Heart left ventricle (tissue), 16 donors: Measurements from ENCODE around the gene MYO18B. TPM values are rescaled to one million over a fixed set of nuclear protein-coding genes. Genes with fewer than 3 reads are reported as not detected.
A peak's percentile ranks its signal among the peaks of the same experiment; 100 is the strongest.

Experiments used
- ATAC-seq, 4 donors: fragments of 200-7000 bp; cut with Tn5 transposase; one replicate each; pipeline ENCODE4 v1.9.1; 2020 to 2022; ENCODE audit warnings: moderate library complexity in 4 of 4, mild to moderate bottlenecking in 3 of 4, moderate number of reproducible peaks in 1 of 4
- DNase-seq, 5 donors: peaks; one replicate each; pipeline ENCODE4 v3.0.0-alpha.2; 2020
- H3K27ac ChIP-seq, 12 donors: fragments of 200-600 bp; sonication (generic) in 4 of 12; one replicate each; pipeline versions ENCODE4 v1.5.0 to v1.8.0; 2016 to 2022; ENCODE audit warnings: mild to moderate bottlenecking in 2 of 12
- H3K27me3 ChIP-seq, 9 donors: fragments of 200-600 bp; sonication (generic) in 2 of 9; one replicate each; pipeline versions ENCODE4 v1.5.1 to v1.8.0; 2016 to 2022; ENCODE audit warnings: mild to moderate bottlenecking in 3 of 9
- H3K36me3 ChIP-seq, 9 donors: fragments of 200-600 bp; sonication (generic) in 2 of 9; one replicate each; pipeline versions ENCODE4 v1.5.0 to v1.8.0; 2018 to 2022; ENCODE audit warnings: mild to moderate bottlenecking in 2 of 9
- H3K4me1 ChIP-seq, 12 donors: fragments of 200-600 bp; sonication (generic) in 4 of 12; one replicate each; pipeline versions ENCODE4 v1.5.0 to v1.8.0; 2016 to 2022; ENCODE audit warnings: mild to moderate bottlenecking in 3 of 12
- H3K4me3 ChIP-seq, 12 donors: fragments of 200-600 bp; sonication (generic) in 4 of 12; one replicate each; pipeline versions ENCODE4 v1.5.0 to v1.8.0; 2017 to 2022; ENCODE audit warnings: mild to moderate bottlenecking in 9 of 12, moderate library complexity in 4 of 12
- H3K9me3 ChIP-seq, 12 donors: fragments of 200-600 bp; sonication (generic) in 4 of 12; one replicate each; pipeline versions ENCODE4 v1.5.0 to v1.8.0; 2016 to 2022; ENCODE audit warnings: mild to moderate bottlenecking in 1 of 12
- POLR2A ChIP-seq, 2 donors: fragments of 450-650 bp; IDR thresholded peaks; one replicate each; pipeline ENCODE4 v1.6.1; 2017; ENCODE audit warnings: antibody characterized with exemption in 2 of 2, mild to moderate bottlenecking in 2 of 2, moderate library complexity in 2 of 2
- WGBS, 4 donors: extraction: QIAGEN DNeasy Blood & Tissue Kit in 2 of 4; methylation state at CpG; one replicate each; pipeline versions ENCODE4 v1.1.5 to v1.1.7; 2013 to 2018; 5-methylcytosine and 5-hydroxymethylcytosine counted together
- intact Hi-C, 10 donors: fragments of 100-400 bp; cut with DNase I; formaldehyde crosslinking; loops; one replicate each; pipeline versions ENCODE4 v1.11.1 to v1.14.2; 2022
- polyA plus RNA-seq, 2 donors: library from polyadenylated mRNA; stranded (reverse); fragments of 200-250 nt; gene quantifications; one replicate each; pipeline ENCODE4 v1.2.3, GENCODE V29; 2013
- total RNA-seq, 9 donors: library from RNA; depleted of rRNA in 2 of 9; stranded (reverse); fragments of >200 nt in 2 of 9; fragmentation: NEBNext Ultra II Directional in 3 of 9; extraction: Animal tissue kit (Norgen Biotek cat#: 25700) in 3 of 9; gene quantifications; one replicate each; pipeline versions ENCODE4 v1.1.0 to v1.2.4, GENCODE V29; 2016 to 2023
- TF ChIP-seq, protein P1 (sequence below), 12 donors: fragments of 200-600 bp; sonication (generic) in 4 of 12; IDR thresholded peaks; one replicate each; pipeline versions ENCODE4 v1.5.0 to v1.8.0; 2018 to 2022; ENCODE audit warnings: antibody characterized with exemption in 12 of 12, mild to moderate bottlenecking in 5 of 12
- donor health status: ischemic (EF 13 %, LVEDD 7.1; RV severe dilation, severe dysfunction).
- donor health status: healthy with polysubstance abuse.
- donor health status: DM: no; HTN: yes; CAD: no.
- donor health status: DM: no; HTN: no; CAD: no.
- donor health status: ischemic (EF 25% LVEDD 6.9; RV normal size, moderate dysfunction).
- donor health status: ischemic (EF 25% LVEDD 5.7; RV mildly dilated, moderate dysfunction).
- donor health status: healthy.
- donor health status: DM: yes; HTN: yes; CAD: no.
- donor health status: ischemic (EF 35%, LVEDD 5.7; RV mildly dilated, moderate dysfunction).
- donor health status: nonischemic (EF 11% LVEDD 7.7; RV severe dilation, severe dysfunction).
- donor health status: DM: yes; HTN: yes; CAD: no.
- donor health status: PGD.
- donor health status: ischemic (EF 29% LVEDD 5.4; RV normal size, mild dysfunction).
- donor health status: nonischemic (EF 23%, LVEDD 6.1; RV moderate dilation, normal function).

Gene MYO18B
- total and polyA plus RNA-seq, 11 donors: 140 to 301 (median 193) TPM

DNA sequence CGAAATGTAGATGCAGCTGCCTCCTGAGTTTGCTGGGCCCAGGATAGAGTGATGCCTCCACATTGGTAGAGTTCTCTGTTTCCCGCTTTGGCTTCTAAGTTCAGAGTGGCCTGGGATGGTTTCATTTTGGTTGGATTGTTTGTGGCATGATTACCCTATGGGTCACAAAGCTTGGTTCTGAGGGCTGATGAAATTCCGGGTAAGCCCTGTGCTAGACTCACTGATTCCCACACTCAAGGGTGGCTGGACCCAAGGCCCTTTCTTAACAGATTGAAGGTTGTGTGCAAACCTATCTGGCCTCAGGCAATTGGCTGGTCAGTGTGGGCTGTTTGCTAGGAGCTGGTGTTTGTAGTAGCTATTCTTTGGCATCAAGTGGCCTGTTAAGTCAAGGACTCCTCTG is 158.4 kb downstream of the MYO18B start:
- TF ChIP-seq, protein P1, sequence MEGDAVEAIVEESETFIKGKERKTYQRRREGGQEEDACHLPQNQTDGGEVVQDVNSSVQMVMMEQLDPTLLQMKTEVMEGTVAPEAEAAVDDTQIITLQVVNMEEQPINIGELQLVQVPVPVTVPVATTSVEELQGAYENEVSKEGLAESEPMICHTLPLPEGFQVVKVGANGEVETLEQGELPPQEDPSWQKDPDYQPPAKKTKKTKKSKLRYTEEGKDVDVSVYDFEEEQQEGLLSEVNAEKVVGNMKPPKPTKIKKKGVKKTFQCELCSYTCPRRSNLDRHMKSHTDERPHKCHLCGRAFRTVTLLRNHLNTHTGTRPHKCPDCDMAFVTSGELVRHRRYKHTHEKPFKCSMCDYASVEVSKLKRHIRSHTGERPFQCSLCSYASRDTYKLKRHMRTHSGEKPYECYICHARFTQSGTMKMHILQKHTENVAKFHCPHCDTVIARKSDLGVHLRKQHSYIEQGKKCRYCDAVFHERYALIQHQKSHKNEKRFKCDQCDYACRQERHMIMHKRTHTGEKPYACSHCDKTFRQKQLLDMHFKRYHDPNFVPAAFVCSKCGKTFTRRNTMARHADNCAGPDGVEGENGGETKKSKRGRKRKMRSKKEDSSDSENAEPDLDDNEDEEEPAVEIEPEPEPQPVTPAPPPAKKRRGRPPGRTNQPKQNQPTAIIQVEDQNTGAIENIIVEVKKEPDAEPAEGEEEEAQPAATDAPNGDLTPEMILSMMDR (IDR thresholded peaks at IDR 0.05): no peak
- no peak for TF ChIP-seq POLR2A (IDR thresholded peaks at IDR 0.05)
- peak in 1 of 4 donors; percentile 6 for ATAC-seq
- no peak overlapping the region for H3K4me3 ChIP-seq
- no peak for DNase-seq
- H3K4me1 ChIP-seq: peaks cover 0 to 9% (median 0%) of the 10 kb centered on the region in 12 donors
- WGBS, 4 donors: 92 to 97% (median 95%) methylated on average over 3 of the region's 3 CpGs
- H3K9me3 ChIP-seq: peaks cover 0 to 5% (median 0%) of the 10 kb centered on the region in 12 donors
- intact Hi-C loops: no loop called here
- no peak overlapping the region for H3K27ac ChIP-seq
- no peaks in the 10 kb centered on the region for H3K27me3 ChIP-seq
- peaks cover 0 to 93% (median 30%) of the 10 kb centered on the region in 9 donors for H3K36me3 ChIP-seq

DNA sequence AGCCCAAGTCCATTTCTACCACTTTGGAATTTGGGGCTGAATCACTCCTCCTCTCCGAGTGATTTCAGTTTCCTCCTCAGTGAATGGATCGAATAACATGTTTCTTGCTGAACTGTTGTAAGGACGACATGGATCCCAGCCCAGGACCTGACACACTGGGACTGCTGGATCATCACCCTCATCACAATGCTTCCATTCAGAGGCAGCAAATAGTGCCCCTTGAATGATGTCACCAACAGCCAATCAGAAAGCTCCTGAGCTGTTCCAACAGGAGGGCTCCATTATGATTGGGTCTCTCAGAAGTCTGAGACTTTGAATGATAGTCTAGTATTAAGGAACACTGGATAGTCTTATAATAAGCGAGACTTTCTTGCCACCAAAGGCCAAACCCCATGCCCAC is 158.9 kb downstream of the MYO18B start:
- Histone ChIP-seq H3K27me3 (no peaks in the 10 kb centered on the region), H3K4me1 (peaks cover 0 to 9% (median 0%) of the 10 kb centered on the region in 12 donors), H3K36me3 (peaks cover 0 to 92% (median 31%) of the 10 kb centered on the region in 9 donors), H3K9me3 (peaks cover 0 to 5% (median 0%) of the 10 kb centered on the region in 12 donors), H3K4me3 (no peak overlapping the region), H3K27ac (no peak overlapping the region)
- TF ChIP-seq POLR2A (IDR thresholded peaks at IDR 0.05): no peak
- TF ChIP-seq, protein P1 (IDR thresholded peaks at IDR 0.05): no peak
- intact Hi-C loops: no loop called here
- DNase-seq (peak in 2 of 5 donors; percentile 32 to 34), ATAC-seq (peak; percentile 42 to 79 (median 54))
- 47 to 73% (median 68%) methylated on average over 4 of the region's 4 CpGs for WGBS, 4 donors

GRCh38 chr22:25902402-25902801 is 160.4 kb downstream of the MYO18B start:
- H3K27ac ChIP-seq: no peak overlapping the region
- intact Hi-C loops: no loop called here
- no peaks in the 10 kb centered on the region for H3K9me3 ChIP-seq
- H3K36me3 ChIP-seq: peaks cover 0 to 93% (median 34%) of the 10 kb centered on the region in 9 donors
- no peaks in the 10 kb centered on the region for H3K27me3 ChIP-seq
- H3K4me3 ChIP-seq: no peak overlapping the region
- 73 to 79% (median 73%) methylated on average over 8 of the region's 8 CpGs for WGBS, 4 donors
- peaks cover 0 to 9% (median 0%) of the 10 kb centered on the region in 12 donors for H3K4me1 ChIP-seq
- ATAC-seq (no peak), DNase-seq (no peak)
- TF ChIP-seq POLR2A (IDR thresholded peaks at IDR 0.05): no peak
- TF ChIP-seq, protein P1 (IDR thresholded peaks at IDR 0.05): no peak

GRCh38 chr22:25903294-25903693 is 161.3 kb downstream of the MYO18B start:
- peaks cover 0 to 9% (median 0%) of the 10 kb centered on the region in 12 donors for H3K4me1 ChIP-seq
- ATAC-seq (no peak), DNase-seq (no peak)
- peaks cover 0 to 93% (median 34%) of the 10 kb centered on the region in 9 donors for H3K36me3 ChIP-seq
- no peaks in the 10 kb centered on the region for H3K27me3 ChIP-seq
- no peaks in the 10 kb centered on the region for H3K9me3 ChIP-seq
- intact Hi-C loops: no loop called here
- TF ChIP-seq, protein P1 (IDR thresholded peaks at IDR 0.05): peak in 5 of 12 donors; percentile 10 to 27 (median 17)
- TF ChIP-seq POLR2A (IDR thresholded peaks at IDR 0.05): no peak
- 49 to 65% (median 56%) methylated on average over 5 to 6 of the region's 6 CpGs for WGBS, 4 donors
- H3K27ac ChIP-seq: no peak overlapping the region
- no peak overlapping the region for H3K4me3 ChIP-seq
